Ovary (tissue), 3 donors: ENCODE measurements around the gene ZNF213.

ENCODE experiments used
- CTCF ChIP-seq, 3 donors: fragments of 450-650 bp in 2 of 3; fragments of 200-600 bp in 1 of 3; IDR thresholded peaks; one replicate each; pipeline versions ENCODE4 v1.5.1 to v1.8.0; 2016 to 2022; ENCODE audit warnings: antibody characterized with exemption in 3 of 3, mild to moderate bottlenecking in 1 of 3
- EP300 ChIP-seq: sonication (generic); formaldehyde crosslinking; IDR thresholded peaks from one replicate; pipeline ENCODE4 v1.6.1; 2017; ENCODE audit warnings: antibody characterized with exemption
- POLR2A ChIP-seq: fragments of 450-650 bp; IDR thresholded peaks from one replicate; pipeline ENCODE4 v1.6.1; 2017; ENCODE audit warnings: antibody characterized with exemption, mild to moderate bottlenecking, moderate library complexity
- donor health status: DM: no; HTN: no; CAD: no.

- TF ChIP-seq CTCF (IDR thresholded peaks at IDR 0.05) (no peak), POLR2A (no peak), EP300 (no peak)
These were observed 19.3 kb upstream of the ZNF213 start for GRCh38 chr16:3115561-3115960.
